ENCODE results near the gene ADGRG3. TPM values are rescaled to one million over a fixed set of nuclear protein-coding genes. Genes with fewer than 3 reads are reported as not detected.

ADGRG3 gene
- total and polyA plus RNA-seq, 2 of the 13 experiments (the other 11 are each of a cell fraction or from before 2014, with no cell fraction given) = 2.7 to 11.8 TPM

- TF ChIP-seq ZNF687 (CRISPR knock-in tag; IDR thresholded peaks at IDR 0.05) = peak; percentile 37; the same call in 1 of the 2 replicates
- no peak for TF ChIP-seq ZFP37 (CRISPR knock-in tag; IDR thresholded peaks at IDR 0.05; ENCODE audit: borderline replicate concordance)
- TF ChIP-seq MYC (CRISPR knock-in tag; IDR thresholded peaks at IDR 0.05; ENCODE audit: borderline replicate concordance) = 0 out of 2 replicates have a peak, but pooled peaks have one; percentile 6
- no peak for TF ChIP-seq MTERF4 (CRISPR knock-in tag; IDR thresholded peaks at IDR 0.05)
- TF ChIP-seq NCOR1 (IDR thresholded peaks at IDR 0.05; ENCODE audit: borderline replicate concordance, low read length) = no peak
- TF ChIP-seq ZNF281 (CRISPR knock-in tag; IDR thresholded peaks at IDR 0.05; ENCODE audit: borderline replicate concordance) = no peak
- 0 out of 2 replicates have a peak, but pooled peaks have one; percentile 35 for TF ChIP-seq FOXA1 (IDR thresholded peaks at IDR 0.05)
- TF ChIP-seq FOXA1 (CRISPR knock-in tag; IDR thresholded peaks at IDR 0.05) = no peak
- TF ChIP-seq HIVEP1 (CRISPR knock-in tag; IDR thresholded peaks at IDR 0.05) = 0 out of 2 replicates have a peak, but pooled peaks have one; percentile 55
- 0 out of 2 replicates have a peak, but pooled peaks have one; percentile 25 for TF ChIP-seq TRIM22 (IDR thresholded peaks at IDR 0.05)
- TF ChIP-seq ZNF280D (CRISPR knock-in tag; IDR thresholded peaks at IDR 0.05) = 0 out of 2 replicates have a peak, but pooled peaks have one; percentile 7
- 0 out of 2 replicates have a peak, but pooled peaks have one; percentile 35 for TF ChIP-seq HES4 (CRISPR knock-in tag; IDR thresholded peaks at IDR 0.05; ENCODE audit: borderline replicate concordance)
- peak; percentile 12; the same call in 1 of the 2 replicates for TF ChIP-seq ZBTB7A (CRISPR knock-in tag; IDR thresholded peaks at IDR 0.05)
- no peak for TF ChIP-seq ZNF605 (CRISPR knock-in tag; IDR thresholded peaks at IDR 0.05)
These were observed 37.1 kb downstream of the ADGRG3 start (continued) for GRCh38 chr16:57704905-57705852.

Data from HepG2 (cell line).